Right cardiac atrium (tissue), 5 donors: ENCODE results near the gene CATSPER3. TPM values are rescaled to one million over a fixed set of nuclear protein-coding genes. Genes with fewer than 3 reads are reported as not detected.

ENCODE experiments used
- ATAC-seq, 2 donors: fragments of 200-7000 bp; cut with Tn5 transposase; one replicate each; pipeline versions ENCODE4 v1.8.0 to v1.9.1; 2020; ENCODE audit warnings: moderate library complexity in 2 of 2, mild to moderate bottlenecking in 1 of 2
- DNase-seq, 3 donors: peaks; one replicate each; pipeline ENCODE4 v3.0.0-alpha.2; 2020
- H3K27ac ChIP-seq: one replicate; pipeline ENCODE4 v1.5.1; 2013; ENCODE audit warnings: mild to moderate bottlenecking, low read length, control low read depth, moderate library complexity
- H3K27me3 ChIP-seq: one replicate; pipeline ENCODE4 v1.6.1; 2013; ENCODE audit not compliant: control insufficient read depth, insufficient read depth
- H3K4me1 ChIP-seq: one replicate; pipeline ENCODE4 v1.6.1; 2013; ENCODE audit warnings: low read length; ENCODE audit not compliant: control insufficient read depth, insufficient read depth
- H3K4me3 ChIP-seq: one replicate; pipeline ENCODE4 v1.5.1; 2013; ENCODE audit warnings: low read length, control low read depth
- H3K9me3 ChIP-seq: one replicate; pipeline ENCODE4 v1.6.1; 2013; ENCODE audit warnings: low read length; ENCODE audit not compliant: control insufficient read depth
- WGBS: extraction: QIAGEN DNeasy Blood & Tissue Kit; methylation state at CpG from one replicate; pipeline ENCODE4 v1.1.7; 2013; 5-methylcytosine and 5-hydroxymethylcytosine counted together
- intact Hi-C, 4 donors: fragments of 100-400 bp; cut with DNase I; formaldehyde crosslinking; loops; one replicate each; pipeline versions ENCODE4 v1.11.0 to v1.14.0; 2022 to 2023
- long read RNA-seq, 4 donors: library from polyadenylated mRNA; unstranded; transcript quantifications; one replicate each; pipeline ENCODE4 v2.0.0, GENCODE V29; 2020 to 2021
- polyA plus RNA-seq: library from polyadenylated mRNA; stranded (reverse); fragments of 200-250 nt; gene quantifications from one replicate; pipeline ENCODE4 v1.2.3, GENCODE V29; 2013
- total RNA-seq, 4 donors: library from RNA; stranded (reverse); fragmentation: NEBNext Ultra II Directional; extraction: Animal tissue kit (Norgen Biotek cat#: 25700); gene quantifications; one replicate each; pipeline ENCODE4 v1.2.1, GENCODE V29; 2021
- donor health status: healthy with polysubstance abuse.
- donor health status: DM: no; HTN: yes; CAD: no.
- donor health status: DM: no; HTN: no; CAD: no.
- donor health status: DM: no; HTN: yes; CAD: no; lungs with severe emphysema.
- donor health status: DM: yes; HTN: yes; CAD: no.

The CATSPER3 gene
- total RNA-seq: under 1 TPM; 0.25 to 0.59 (median 0.54) TPM
- 0.48 TPM for polyA plus RNA-seq
- long read RNA-seq, donor 1, partial matches to known transcripts: 0 of 1 reads
- long read RNA-seq, donor 1, other reads (novel, unspliced or antisense): 1 of 1 reads
- long read RNA-seq, donor 2, partial matches to known transcripts: 0 of 1 reads
- long read RNA-seq, donor 2, other reads (novel, unspliced or antisense): 1 of 1 reads
- long read RNA-seq, donor 3, partial matches to known transcripts: 0 of 4 reads
- long read RNA-seq, donor 3, other reads (novel, unspliced or antisense): 4 of 4 reads
- long read RNA-seq, donor 4: 0 reads

- H3K27ac ChIP-seq: no peak within 1 kb of the TSS
- ATAC-seq (no peak), DNase-seq (no peak)
- no peaks in the 10 kb centered on the region for H3K4me1 ChIP-seq
- intact Hi-C loops: no loop called here
- H3K27me3 ChIP-seq: no peaks in the 10 kb centered on the region
- H3K9me3 ChIP-seq: no peaks in the 10 kb centered on the region
- WGBS: 88% methylated on average over 3 of the region's 3 CpGs
- H3K4me3 ChIP-seq: no peak within 1 kb of the TSS
Measured at GRCh38 chr5:134967607-134968006, at the start of gene CATSPER3. Gene CATSPER3 (plus strand): TSS chr5:134967907. CDS start chr5:134967992, 85 bp downstream.

- Histone ChIP-seq H3K9me3 (no peaks in the 10 kb centered on the region), H3K4me3 (no peak overlapping the region), H3K27ac (no peak overlapping the region), H3K4me1 (no peaks in the 10 kb centered on the region), H3K27me3 (no peaks in the 10 kb centered on the region)
- 94% methylated on average over 3 of the region's 3 CpGs for WGBS
- DNase-seq (no peak), ATAC-seq (no peak)
- intact Hi-C loops: no loop called here
Measured at GRCh38 chr5:134918861-134919260, 48.8 kb upstream of the CATSPER3 start.

- H3K9me3 ChIP-seq: no peaks in the 10 kb centered on the region
- H3K4me3 ChIP-seq: no peak overlapping the region
- DNase-seq (no peak), ATAC-seq (no peak)
- intact Hi-C loops: no loop called here
- H3K4me1 ChIP-seq: no peaks in the 10 kb centered on the region
- WGBS: 87% methylated on average over 9 of the region's 9 CpGs
- H3K27me3 ChIP-seq: no peaks in the 10 kb centered on the region
- H3K27ac ChIP-seq: no peak overlapping the region
Measured at GRCh38 chr5:134920848-134921575, 46.7 kb upstream of the CATSPER3 start.

- DNase-seq (no peak), ATAC-seq (no peak)
- H3K4me3 ChIP-seq: no peak overlapping the region
- no peak overlapping the region for H3K27ac ChIP-seq
- H3K27me3 ChIP-seq: no peaks in the 10 kb centered on the region
- 99% methylated on average over 3 of the region's 3 CpGs for WGBS
- H3K9me3 ChIP-seq: no peaks in the 10 kb centered on the region
- intact Hi-C loops: no loop called here
- no peaks in the 10 kb centered on the region for H3K4me1 ChIP-seq
Measured at GRCh38 chr5:134932508-134932907, 35.2 kb upstream of the CATSPER3 start.

GRCh38 chr5:134934202-134934601, 33.5 kb upstream of the CATSPER3 start:
- Histone ChIP-seq H3K4me1 (no peaks in the 10 kb centered on the region), H3K4me3 (no peak overlapping the region), H3K27ac (no peak overlapping the region), H3K27me3 (no peaks in the 10 kb centered on the region), H3K9me3 (no peaks in the 10 kb centered on the region)
- intact Hi-C loops: no loop called here
- no peak for DNase-seq
- 95% methylated on average over 5 of the region's 5 CpGs for WGBS
- no peak for ATAC-seq

GRCh38 chr5:134935711-134936602, 31.8 kb upstream of the CATSPER3 start:
- H3K4me3 ChIP-seq: no peak overlapping the region
- H3K4me1 ChIP-seq: no peaks in the 10 kb centered on the region
- ATAC-seq: no peak
- WGBS: 71% methylated on average over 12 of the region's 12 CpGs
- no peak for DNase-seq
- H3K9me3 ChIP-seq: no peaks in the 10 kb centered on the region
- H3K27ac ChIP-seq: no peak overlapping the region
- intact Hi-C loops: no loop called here
- no peaks in the 10 kb centered on the region for H3K27me3 ChIP-seq

GRCh38 chr5:134937526-134937925, 30.2 kb upstream of the CATSPER3 start:
- H3K4me1 ChIP-seq: no peaks in the 10 kb centered on the region
- no peak overlapping the region for H3K27ac ChIP-seq
- intact Hi-C loops: no loop called here
- DNase-seq (no peak), ATAC-seq (no peak)
- H3K9me3 ChIP-seq: no peaks in the 10 kb centered on the region
- no peaks in the 10 kb centered on the region for H3K27me3 ChIP-seq
- no peak overlapping the region for H3K4me3 ChIP-seq
- 89% methylated on average over 8 of the region's 8 CpGs for WGBS

GRCh38 chr5:134938030-134938429, 29.7 kb upstream of the CATSPER3 start:
- no peak for DNase-seq
- 80% methylated on average over 6 of the region's 6 CpGs for WGBS
- ATAC-seq: no peak
- Histone ChIP-seq H3K27me3 (no peaks in the 10 kb centered on the region), H3K4me3 (no peak overlapping the region), H3K27ac (no peak overlapping the region), H3K4me1 (no peaks in the 10 kb centered on the region), H3K9me3 (no peaks in the 10 kb centered on the region)
- intact Hi-C loops: no loop called here

GRCh38 chr5:134939500-134939899, 28.2 kb upstream of the CATSPER3 start:
- no peaks in the 10 kb centered on the region for H3K4me1 ChIP-seq
- no peak overlapping the region for H3K4me3 ChIP-seq
- 96% methylated on average over 1 of the region's 1 CpG for WGBS
- no peaks in the 10 kb centered on the region for H3K27me3 ChIP-seq
- DNase-seq: no peak
- H3K27ac ChIP-seq: no peak overlapping the region
- H3K9me3 ChIP-seq: no peaks in the 10 kb centered on the region
- ATAC-seq: no peak
- intact Hi-C loops: no loop called here

- DNase-seq: no peak
- H3K4me1 ChIP-seq: no peaks in the 10 kb centered on the region
- WGBS: 71% methylated on average over 1 of the region's 1 CpG
- H3K27me3 ChIP-seq: no peaks in the 10 kb centered on the region
- intact Hi-C loops: no loop called here
- H3K27ac ChIP-seq: no peak overlapping the region
- no peak overlapping the region for H3K4me3 ChIP-seq
- no peaks in the 10 kb centered on the region for H3K9me3 ChIP-seq
- ATAC-seq: no peak
Measured at GRCh38 chr5:134943547-134943946, 24.2 kb upstream of the CATSPER3 start.

- no peak overlapping the region for H3K27ac ChIP-seq
- H3K27me3 ChIP-seq: no peaks in the 10 kb centered on the region
- intact Hi-C loops: no loop called here
- ATAC-seq: no peak
- no peaks in the 10 kb centered on the region for H3K9me3 ChIP-seq
- peaks cover 3% of the 10 kb centered on the region for H3K4me1 ChIP-seq
- DNase-seq: no peak
- H3K4me3 ChIP-seq: no peak overlapping the region
- WGBS: 68% methylated on average over 1 of the region's 1 CpG
Measured at GRCh38 chr5:134944630-134945029, 23.1 kb upstream of the CATSPER3 start.
